Measurements from ENCODE around the gene EVPL.
"Not testable (repeated sequence)": the region's sequence is repeated elsewhere in the genome, so short reads cannot be mapped to it uniquely, and the experiment has no call there.

Gene EVPL

DNA sequence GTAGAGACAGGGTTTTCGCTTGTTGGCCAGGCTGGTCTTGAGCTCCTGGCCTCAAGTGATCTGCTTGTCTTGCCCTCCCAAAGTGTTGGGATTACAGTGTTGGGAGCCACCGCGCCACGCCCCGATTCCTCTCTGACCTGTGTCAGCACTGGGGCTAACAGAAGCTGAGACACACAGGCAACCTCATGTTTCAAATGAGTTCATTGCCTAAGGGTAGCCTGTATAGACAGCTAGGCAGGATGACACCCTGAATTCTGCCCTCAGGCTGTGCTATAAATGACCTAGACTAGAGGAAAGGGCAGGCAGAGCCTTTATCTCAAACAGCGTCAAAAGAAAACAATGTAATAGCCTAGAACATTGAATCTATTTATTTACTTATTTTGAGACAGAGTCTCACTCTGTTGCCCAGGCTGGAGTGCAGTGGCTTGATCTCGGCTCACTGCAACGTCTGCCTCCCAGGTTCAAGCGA, 28.7 kb downstream of the EVPL start:
- no peak for DNase-seq (ENCODE audit: low read depth in 3 of 3)

GRCh38 chr17:75996665-75997590, 30.2 kb downstream of the EVPL start:
- peak in 2 of 3 donors; percentile 13 to 20 for DNase-seq (ENCODE audit: low read depth in 3 of 3)

DNA sequence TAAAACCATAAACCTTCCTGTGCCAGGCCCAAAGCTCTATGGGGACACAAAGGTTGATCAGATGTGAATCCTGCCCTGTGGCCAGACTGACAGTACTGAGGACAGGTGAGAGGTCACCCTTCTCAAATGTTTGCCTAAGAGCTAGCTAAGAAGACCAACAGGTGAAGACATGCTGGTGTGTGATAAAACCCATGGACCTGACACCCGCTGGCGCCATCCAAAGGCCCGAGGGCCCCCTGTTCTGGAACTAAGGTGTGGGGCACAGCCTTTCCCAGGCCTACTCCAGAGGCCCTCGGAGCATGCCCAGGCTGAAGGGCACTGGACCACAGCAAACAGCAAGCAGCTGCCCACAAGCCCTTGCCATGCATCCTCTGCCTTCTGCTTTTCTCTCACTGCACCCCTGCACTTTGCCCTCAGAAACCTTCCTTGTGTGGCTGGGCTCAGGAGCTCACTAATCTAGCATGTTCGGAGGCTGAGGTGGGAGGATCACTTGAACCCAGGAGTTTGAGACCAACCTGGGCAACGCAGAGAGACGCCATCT, 31.7 kb downstream of the EVPL start:
- DNase-seq (ENCODE audit: low read depth in 3 of 3) = no peak

DNA sequence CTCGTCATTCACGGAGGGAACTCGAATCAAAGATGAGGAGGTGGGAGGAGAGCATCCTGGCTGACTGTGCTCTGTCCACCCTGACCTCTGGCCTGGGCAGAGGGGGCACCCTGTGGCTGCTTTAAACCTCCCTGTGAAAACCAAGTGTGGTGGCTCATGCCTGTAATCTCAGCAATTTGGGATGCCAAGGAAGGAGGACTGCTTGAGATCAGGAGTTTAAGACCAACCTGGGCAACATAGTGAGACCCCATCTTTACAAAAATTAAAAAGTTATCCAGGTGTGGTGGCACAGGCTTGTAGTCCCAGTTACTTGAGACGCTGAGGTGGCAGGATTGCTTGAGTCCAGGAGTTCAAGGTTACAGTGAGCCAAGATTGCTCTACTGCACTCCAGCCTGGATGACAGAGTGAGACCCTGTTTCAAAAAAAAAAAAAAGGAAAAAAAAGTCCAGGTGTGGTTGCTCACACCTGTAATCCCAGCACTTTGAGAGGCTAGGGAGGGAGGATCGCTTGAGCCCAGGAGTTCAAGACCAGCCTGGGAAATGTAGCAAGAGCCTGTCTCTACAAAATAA, 32.2 kb downstream of the EVPL start:
- no peak for DNase-seq (ENCODE audit: low read depth in 3 of 3)

DNA sequence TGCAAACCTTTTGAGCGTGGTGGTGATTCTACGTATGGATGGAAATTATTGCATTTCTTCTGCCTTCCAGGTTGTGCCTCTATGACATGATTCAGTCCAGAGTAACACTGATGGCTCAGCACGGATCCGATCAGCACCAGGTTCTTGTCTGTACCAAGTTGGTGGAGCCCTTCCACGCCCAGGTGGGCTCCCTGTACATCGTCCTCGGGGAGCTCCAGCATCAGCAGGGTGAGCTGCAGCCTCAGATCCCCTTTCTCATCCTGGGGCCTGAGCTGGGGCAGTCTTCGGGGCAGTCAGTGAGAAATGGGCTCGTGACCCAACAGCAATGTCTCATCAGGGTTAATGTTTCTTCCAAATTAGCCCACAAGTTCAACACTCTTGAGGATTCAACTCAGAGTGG, 35.7 kb downstream of the EVPL start:
- no peak for DNase-seq (ENCODE audit: low read depth in 3 of 3)

DNA sequence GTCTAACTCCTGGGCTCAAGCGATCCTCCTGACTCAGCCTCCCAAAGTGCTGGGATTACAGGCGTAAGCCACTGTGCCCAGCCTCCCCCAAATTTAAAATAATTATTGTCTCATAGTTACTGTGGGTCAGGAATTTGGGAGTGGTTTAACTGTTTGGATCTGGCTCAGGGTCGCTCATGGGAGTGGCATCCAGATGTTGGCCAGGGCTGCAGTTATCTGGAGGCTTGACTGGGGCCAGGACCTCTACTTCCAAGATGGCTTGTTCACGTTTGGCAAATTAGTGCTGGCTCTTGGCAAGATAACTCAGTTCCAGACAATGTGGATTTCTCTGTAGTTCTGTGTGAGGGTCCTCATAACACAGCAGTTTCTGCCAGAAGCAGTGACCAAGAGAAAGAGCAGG, 40.1 kb downstream of the EVPL start:
- no peak for DNase-seq (ENCODE audit: low read depth in 3 of 3)

GRCh38 chr17:75985986-75986385, 41.1 kb downstream of the EVPL start:
- no peak for DNase-seq (ENCODE audit: low read depth in 3 of 3)

DNA sequence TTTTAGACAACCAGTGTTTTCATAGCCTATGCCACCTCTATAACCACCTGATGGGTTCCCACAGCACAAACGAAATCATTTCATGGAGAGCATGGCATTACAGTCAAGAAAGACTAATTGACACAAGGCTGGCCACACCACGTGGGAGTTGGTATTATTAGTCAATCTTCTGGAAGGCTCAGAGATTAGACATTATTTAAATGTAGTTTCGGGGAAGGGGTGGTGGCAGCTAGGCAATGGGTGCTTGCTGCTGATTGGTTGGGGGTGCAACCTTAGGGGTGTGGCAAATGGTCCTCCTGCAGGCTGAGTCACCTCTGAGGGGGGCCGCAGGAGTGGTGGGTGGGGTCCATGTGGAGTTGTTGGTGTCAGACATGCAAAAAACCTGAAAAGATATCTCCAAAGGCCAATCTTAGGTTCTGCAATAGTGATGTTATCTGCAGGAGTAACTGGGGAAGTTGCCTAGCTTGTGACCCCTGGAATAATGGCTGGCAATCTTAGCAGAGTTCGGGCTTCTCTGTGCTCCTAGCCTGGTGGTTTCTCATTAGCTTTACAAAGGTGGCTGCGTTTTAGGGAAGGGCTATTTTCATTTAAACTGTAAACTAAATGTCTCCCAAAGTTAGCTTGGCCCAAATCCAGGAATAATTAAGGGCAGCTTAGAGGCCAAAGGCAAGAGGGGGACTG, 43.5 kb downstream of the EVPL start:
- DNase-seq (ENCODE audit: low read depth in 3 of 3) = no peak

- no peak for DNase-seq (ENCODE audit: low read depth in 3 of 3)
These were observed 46.0 kb downstream of the EVPL start for GRCh38 chr17:75981019-75981615.

DNA sequence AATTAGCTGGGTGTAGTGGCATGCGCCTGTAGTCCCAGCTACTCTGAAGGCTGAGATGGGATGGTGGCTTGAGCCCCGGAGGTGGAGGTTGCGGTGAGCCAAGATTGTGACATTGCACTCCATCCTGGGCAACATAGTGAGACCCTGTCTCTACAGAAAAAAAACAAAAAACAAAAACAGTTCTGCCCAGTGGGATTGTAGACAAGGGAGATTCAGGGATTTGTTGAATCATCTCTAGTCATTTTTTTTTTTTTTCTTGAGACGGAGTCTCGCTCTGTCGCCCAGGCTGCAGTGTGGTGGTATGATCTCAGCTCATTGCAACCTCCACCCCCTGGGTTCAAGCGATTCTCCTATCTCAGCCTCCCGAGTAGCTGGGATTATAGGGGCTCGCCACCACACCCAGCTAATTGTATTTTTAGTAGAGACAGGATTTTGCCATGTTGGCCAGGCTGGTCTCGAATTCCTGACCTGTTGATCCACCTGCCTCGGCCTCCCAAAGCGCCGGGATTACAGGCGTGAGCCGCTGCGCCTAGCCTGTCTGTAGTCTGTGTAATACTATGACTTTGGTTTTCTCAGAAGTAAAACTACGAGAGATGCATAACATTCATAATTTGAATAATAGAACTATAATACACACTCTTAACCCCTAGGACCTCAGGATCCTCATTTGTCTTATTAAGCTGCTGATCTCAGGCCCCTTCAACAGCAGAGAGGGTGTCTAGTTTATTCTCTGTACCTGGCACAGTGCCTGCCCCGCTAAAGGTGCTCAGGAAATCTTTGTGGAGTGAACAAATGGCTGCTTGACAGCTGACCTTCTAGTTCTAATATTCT, 46.7 kb downstream of the EVPL start:
- no peak for DNase-seq (ENCODE audit: low read depth in 3 of 3)

- no peak for DNase-seq (ENCODE audit: low read depth in 3 of 3)
These were observed 47.4 kb downstream of the EVPL start for GRCh38 chr17:75979705-75980187.

- peak; percentile 92 to 97 (median 94) for DNase-seq (ENCODE audit: low read depth in 3 of 3)
These were observed 48.0 kb downstream of the EVPL start, which contains the start of the genes ACOX1 and TEN1 for GRCh38 chr17:75978938-75979704. Gene ACOX1, minus strand, starts transcription at chr17:75979166. Its CDS starts 93 bp downstream, at chr17:75979073. Gene TEN1, plus strand, starts transcription at chr17:75979240. Its CDS starts 6,953 bp downstream, at chr17:75986193.

DNA sequence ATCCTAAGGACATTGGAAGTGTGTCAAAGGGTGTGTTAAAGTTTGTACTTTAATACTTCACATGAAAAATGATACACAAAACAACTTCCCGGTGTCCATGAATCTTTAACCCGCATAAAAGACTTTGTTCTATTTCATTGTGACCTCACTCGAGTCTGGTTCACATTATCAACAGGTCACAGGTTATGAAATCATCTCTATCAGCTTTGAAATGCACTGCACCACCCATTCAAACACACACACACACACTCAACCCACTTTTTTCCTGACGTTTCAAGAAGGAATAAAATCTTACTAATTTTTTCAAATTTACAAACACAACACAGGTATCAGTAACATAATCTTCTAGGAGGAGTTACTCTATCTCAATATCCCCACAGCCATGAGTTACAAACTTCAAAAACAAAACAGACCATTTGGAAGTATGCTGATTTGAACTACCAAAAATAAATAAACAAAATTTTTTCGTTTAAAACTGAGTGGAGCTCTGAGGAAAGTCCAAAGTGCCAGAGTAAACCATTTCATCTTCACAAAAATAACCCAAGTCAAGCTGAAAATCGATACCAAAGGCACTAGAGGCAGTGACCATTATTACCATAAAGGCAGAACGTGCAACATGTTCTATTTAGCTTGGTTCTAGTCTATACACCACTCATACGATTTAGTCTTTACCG, 50.8 kb downstream of the EVPL start:
- no peak for DNase-seq (ENCODE audit: low read depth in 3 of 3)

DNA sequence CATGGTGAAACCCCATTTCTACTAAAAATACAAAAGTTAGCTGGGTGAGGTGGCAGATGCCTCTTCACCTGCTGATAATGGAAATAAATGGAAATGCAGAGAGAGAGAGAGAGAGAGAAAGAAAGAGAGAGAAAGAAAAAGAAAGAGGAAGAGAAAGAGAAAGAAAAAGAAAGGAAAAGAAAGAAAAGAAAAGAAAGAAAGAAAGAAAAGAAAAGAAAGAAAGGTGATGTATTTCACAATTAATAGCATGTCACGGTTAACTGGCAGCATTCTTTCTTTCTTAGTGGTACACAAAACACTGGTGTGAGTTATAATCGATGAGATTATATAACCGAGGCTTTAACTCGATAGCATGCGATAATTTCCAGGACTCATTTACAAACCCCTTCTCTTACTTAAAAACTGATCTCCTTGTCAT, 51.3 kb downstream of the EVPL start:
- no peak for DNase-seq (ENCODE audit: low read depth in 3 of 3)

GRCh38 chr17:75975187-75975586, 51.9 kb downstream of the EVPL start:
- not testable (repeated sequence) for DNase-seq (ENCODE audit: low read depth in 3 of 3)

- DNase-seq (ENCODE audit: low read depth in 3 of 3) = no peak
These were observed 56.5 kb downstream of the EVPL start for GRCh38 chr17:75970626-75971025.

GRCh38 chr17:75970011-75970523, 57.0 kb downstream of the EVPL start:
- DNase-seq (ENCODE audit: low read depth in 3 of 3) = no peak

DNA sequence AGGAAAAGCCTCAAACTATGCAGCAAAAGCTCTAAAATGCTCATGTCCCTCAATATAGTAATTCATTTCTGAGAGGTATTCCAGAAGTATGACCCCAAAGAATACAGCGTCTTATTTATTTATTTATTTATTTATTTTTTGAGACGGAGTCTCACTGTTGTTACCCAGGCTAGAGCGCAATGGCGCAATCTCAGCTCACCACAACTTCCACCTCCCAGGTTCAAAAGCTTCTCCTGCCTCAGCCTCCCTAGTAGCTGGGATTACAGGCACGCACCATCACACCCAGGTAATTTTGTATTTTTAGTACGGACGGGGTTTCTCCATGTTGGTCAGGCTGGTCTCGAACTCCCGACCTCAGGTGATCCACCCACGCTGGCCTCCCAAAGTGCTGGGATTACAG, 58.1 kb downstream of the EVPL start:
- not testable (repeated sequence) for DNase-seq (ENCODE audit: low read depth in 3 of 3)

GRCh38 chr17:75965468-75965867, 61.6 kb downstream of the EVPL start:
- DNase-seq (ENCODE audit: low read depth in 3 of 3) = no peak

Measured in stimulated activated CD4-positive, alpha-beta T cell treated with anti-CD3 and anti-CD28 coated beads, TNF-alpha, amount 100 ng/mL, for 48 hours (primary cell).